HCT116 (cell line): ENCODE measurements around the gene WDPCP. TPM values are rescaled to one million over a fixed set of nuclear protein-coding genes. Genes with fewer than 3 reads are reported as not detected.

ENCODE experiments used
- ATAC-seq: fragments of 200-7000 bp; cut with Tn5 transposase; 2 replicates; pipeline ENCODE4 v1.9.1; 2020; ENCODE audit warnings: mild to moderate bottlenecking, moderate library complexity
- BruUV-seq: library from RNA; stranded (reverse); fragments of 400-500 nt; replicated peaks from 2 replicates; lab custom pipeline; 2021; lab: Mats Ljungman, UMichigan
- CTCF ChIA-PET: fragments of 300-600 bp; sonication (Branson Sonifier 250); formaldehyde crosslinking; loops from one replicate; lab custom pipeline; 2021; ENCODE audit warnings: antibody characterized with exemption; lab: Charles Lee
- POLR2A ChIA-PET: fragments of 300-600, 350-600 bp; sonication (Branson Sonifier 250); formaldehyde crosslinking; loops from one replicate; lab custom pipeline; 2021; ENCODE audit warnings: antibody characterized with exemption; lab: Charles Lee
- RAD21 ChIA-PET, 2 experiments: fragments of 300-600 bp; sonication (Branson Sonifier 250); formaldehyde crosslinking; loops; one replicate each; lab custom pipeline; 2023; ENCODE audit warnings: low total read pairs in 2 of 2; ENCODE audit not compliant: uncharacterized antibody in 2 of 2, unreplicated experiment in 2 of 2, low non-redundant PET in 1 of 2; lab: Charles Lee
- DNase-seq: peaks from one replicate; pipeline ENCODE4 v3.0.0-alpha.2; 2010; ENCODE audit warnings: low read depth, low spot score
- H2AFZ ChIP-seq: fragments of 200-600 bp; shearing (Covaris generic), sonication (generic); 2 replicates; pipeline ENCODE4 v1.6.1; 2017; ENCODE audit warnings: low read depth, mixed run types, mixed read lengths, antibody characterized with exemption, low read length; ENCODE audit not compliant: poor library complexity, severe bottlenecking
- H3K27ac ChIP-seq: 2 replicates; pipeline ENCODE4 v1.5.1; 2012; ENCODE audit warnings: low read depth, low read length
- H3K27me3 ChIP-seq: fragments of 200-600 bp; sonication (generic); 2 replicates; pipeline ENCODE4 v1.6.1; 2016; ENCODE audit warnings: mixed run types, low read length, mixed read lengths; ENCODE audit not compliant: insufficient read depth
- H3K36me3 ChIP-seq, 2 experiments: fragments of 200-500 bp in 1 of 2; fragments of 200-600 bp in 1 of 2; sonication (Bioruptor generic) in 1 of 2; sonication (generic) in 1 of 2; 2 replicates each; pipeline versions ENCODE4 v1.5.1 to v1.6.1; 2014 to 2016; ENCODE audit warnings: low read length in 2 of 2, inconsistent platforms in 1 of 2, mixed read lengths in 1 of 2, mixed run types in 1 of 2; ENCODE audit not compliant: insufficient read depth in 2 of 2, control insufficient read depth in 1 of 2
- H3K4me1 ChIP-seq, 2 experiments: fragments of 200-600 bp in 1 of 2; sonication (generic) in 1 of 2; 2 replicates each; pipeline versions ENCODE4 v1.5.1 to v1.6.1; 2012 to 2017; ENCODE audit warnings: low read length in 2 of 2, inconsistent platforms in 1 of 2, mild to moderate bottlenecking in 1 of 2, mixed read lengths in 1 of 2, mixed run types in 1 of 2, moderate library complexity in 1 of 2; ENCODE audit not compliant: insufficient read depth in 2 of 2, control insufficient read depth in 1 of 2
- H3K4me2 ChIP-seq: fragments of 200-600 bp; sonication (generic); 2 replicates; pipeline ENCODE4 v1.6.1; 2017; ENCODE audit warnings: mixed run types, low read length, mixed read lengths
- H3K4me3 ChIP-seq, 2 experiments: fragments of 200-600 bp in 1 of 2; sonication (generic) in 1 of 2; replicated peaks in 1 of 2; 2 replicates each; pipeline ENCODE4 v1.5.1; 2011 to 2016; ENCODE audit warnings: low read length in 2 of 2, control low read depth in 1 of 2, low read depth in 1 of 2, mild to moderate bottlenecking in 1 of 2, mixed read lengths in 1 of 2, mixed run types in 1 of 2
- H3K79me2 ChIP-seq: fragments of 200-600 bp; sonication (generic); 2 replicates; pipeline ENCODE4 v1.6.1; 2017; ENCODE audit warnings: mild to moderate bottlenecking, mixed run types, low read length, moderate library complexity, mixed read lengths; ENCODE audit not compliant: insufficient read depth
- H3K9ac ChIP-seq: fragments of 200-600 bp; sonication (generic); 2 replicates; pipeline ENCODE4 v1.6.1; 2016; ENCODE audit warnings: low read length, mixed read lengths
- H3K9me2 ChIP-seq: fragments of 200-600 bp; sonication (generic), shearing (Covaris generic); 2 replicates; pipeline ENCODE4 v1.6.1; 2017; ENCODE audit warnings: mixed run types, mild to moderate bottlenecking, moderate library complexity; ENCODE audit not compliant: insufficient read depth
- H3K9me3 ChIP-seq, 2 experiments: fragments of 200-500 bp in 1 of 2; fragments of 200-600 bp in 1 of 2; sonication (Bioruptor generic) in 1 of 2; sonication (generic) in 1 of 2; 2 replicates each; pipeline ENCODE4 v1.6.1; 2014 to 2017; ENCODE audit warnings: low read length in 2 of 2, mixed read lengths in 2 of 2, inconsistent platforms in 1 of 2, low read depth in 1 of 2, mild to moderate bottlenecking in 1 of 2, mixed run types in 1 of 2, moderate library complexity in 1 of 2; ENCODE audit not compliant: control insufficient read depth in 1 of 2, insufficient read depth in 1 of 2
- H4K20me1 ChIP-seq: fragments of 200-600 bp; sonication (generic), shearing (Covaris generic); 2 replicates; pipeline ENCODE4 v1.6.1; 2017; ENCODE audit warnings: mixed run types, mild to moderate bottlenecking, moderate library complexity; ENCODE audit not compliant: insufficient read depth
- ATF3 ChIP-seq: IDR thresholded peaks from 2 replicates; pipeline ENCODE4 v1.6.1; 2012
- CBX3 ChIP-seq: IDR thresholded peaks from 2 replicates; pipeline ENCODE4 v1.6.1; 2012; ENCODE audit warnings: low read depth
- FOSL1 ChIP-seq: IDR thresholded peaks from 2 replicates; pipeline ENCODE4 v1.6.1; 2012; ENCODE audit warnings: low read depth
- JUND ChIP-seq: IDR thresholded peaks from 2 replicates; pipeline ENCODE4 v1.6.1; 2012
- POLR2A ChIP-seq: IDR thresholded peaks from 2 replicates; pipeline ENCODE4 v1.7.0; 2011; ENCODE audit warnings: borderline replicate concordance; ENCODE audit not compliant: insufficient read depth, insufficient read length; ENCODE audit errors: extremely low read depth
- POLR2AphosphoS5 ChIP-seq: IDR thresholded peaks from 2 replicates; pipeline ENCODE4 v1.6.1; 2011; ENCODE audit warnings: mild to moderate bottlenecking, low read depth, low read length, moderate library complexity
- SRF ChIP-seq: IDR thresholded peaks from 2 replicates; pipeline ENCODE4 v1.6.1; 2012; ENCODE audit warnings: low read depth
- TCF7L2 ChIP-seq: IDR thresholded peaks from 2 replicates; pipeline ENCODE4 v1.7.0; 2011; ENCODE audit warnings: borderline replicate concordance, inconsistent platforms; ENCODE audit not compliant: insufficient read depth, insufficient read length; ENCODE audit errors: extremely low read depth
- ZBTB33 ChIP-seq: IDR thresholded peaks from 2 replicates; pipeline ENCODE4 v1.6.1; 2011; ENCODE audit warnings: mild to moderate bottlenecking, low read length, moderate library complexity; ENCODE audit not compliant: insufficient replicate concordance; ENCODE audit errors: extremely low read depth
- ZFX ChIP-seq: fragments of 450-650 bp; IDR thresholded peaks from 2 replicates; pipeline ENCODE4 v1.6.1; 2017
- intact Hi-C: fragments of 100-400 bp; cut with micrococcal nuclease; formaldehyde crosslinking; loops from 2 replicates; pipeline ENCODE4 v1.10.0; 2022
- total RNA-seq: library from RNA; stranded (reverse); gene quantifications from one replicate; pipeline ENCODE4 v1.2.1, GENCODE V29; 2021; ENCODE audit not compliant: unreplicated experiment

WDPCP gene
- total RNA-seq, 1 experiment from 2014 or later: 4.1 TPM

GRCh38 chr2:63555299-63555698 is 33.0 kb downstream of the WDPCP start:
- H4K20me1 ChIP-seq: no peaks in the 10 kb centered on the region
- H2AFZ ChIP-seq: no peak overlapping the region
- no peak overlapping the region for H3K9ac ChIP-seq
- DNase-seq (no peak), ATAC-seq (no peak)
- H3K9me3 ChIP-seq: no peaks in the 10 kb centered on the region
- CTCF ChIA-PET: no interaction called here
- H3K4me3 ChIP-seq: no peak overlapping the region
- intact Hi-C loops: no loop called here
- no peak for TF ChIP-seq JUND
- TF ChIP-seq POLR2AphosphoS5: no peak
- no peak for TF ChIP-seq ZBTB33
- no peak for TF ChIP-seq CBX3
- TF ChIP-seq POLR2A: no peak
- RAD21 ChIA-PET: no interaction called here
- no peak overlapping the region; the same call in 1 of the 2 replicates for H3K27ac ChIP-seq
- POLR2A ChIA-PET: no interaction called here
- H3K4me1 ChIP-seq: peaks cover 13 to 15% of the 10 kb centered on the region in 2 experiments; a peak in 3 of 4 replicates
- no peaks in the 10 kb centered on the region for H3K79me2 ChIP-seq
- no peaks in the 10 kb centered on the region for H3K36me3 ChIP-seq
- no TSS peak for BruUV-seq
- H3K27me3 ChIP-seq: no peaks in the 10 kb centered on the region
- no peaks in the 10 kb centered on the region for H3K9me2 ChIP-seq
- H3K4me2 ChIP-seq: no peak overlapping the region

- no peak overlapping the region for H3K4me3 ChIP-seq
- H3K4me1 ChIP-seq: peaks cover 13 to 15% of the 10 kb centered on the region in 2 experiments; a peak in 3 of 4 replicates
- no peak for DNase-seq
- no peak overlapping the region for H3K9ac ChIP-seq
- no peaks in the 10 kb centered on the region for H4K20me1 ChIP-seq
- H3K27ac ChIP-seq: no peak overlapping the region
- ChIA-PET RAD21 (no interaction called here), CTCF (interaction anchor here (1.2 kb wide), 1 partner anchor 9 kb away, joined by 6 read pairs; no protein-coding TSS in a partner anchor), POLR2A (no interaction called here)
- no peaks in the 10 kb centered on the region for H3K27me3 ChIP-seq
- no TSS peak for BruUV-seq
- H3K36me3 ChIP-seq: no peaks in the 10 kb centered on the region
- no peaks in the 10 kb centered on the region for H3K9me3 ChIP-seq
- peak overlapping the region; percentile 6; the same call in 1 of the 2 replicates for H3K4me2 ChIP-seq
- no peak for ATAC-seq
- H3K79me2 ChIP-seq: no peaks in the 10 kb centered on the region
- no peak overlapping the region for H2AFZ ChIP-seq
- no peaks in the 10 kb centered on the region for H3K9me2 ChIP-seq
- intact Hi-C loops: no loop called here
- TF ChIP-seq SRF (no peak), ATF3 (no peak), FOSL1 (no peak), ZFX (no peak), TCF7L2 (peak; percentile 51)
- TF ChIP-seq, all 23 proteins: peak for 1
These were observed 35.2 kb downstream of the WDPCP start for GRCh38 chr2:63553049-63553448.
